ENCODE measurements around the gene TMEM63C. TPM values are rescaled to one million over a fixed set of nuclear protein-coding genes. Genes with fewer than 3 reads are reported as not detected.

TMEM63C gene
- total RNA-seq, 1 donor from 2014 or later, result 0.63 TPM

DNA sequence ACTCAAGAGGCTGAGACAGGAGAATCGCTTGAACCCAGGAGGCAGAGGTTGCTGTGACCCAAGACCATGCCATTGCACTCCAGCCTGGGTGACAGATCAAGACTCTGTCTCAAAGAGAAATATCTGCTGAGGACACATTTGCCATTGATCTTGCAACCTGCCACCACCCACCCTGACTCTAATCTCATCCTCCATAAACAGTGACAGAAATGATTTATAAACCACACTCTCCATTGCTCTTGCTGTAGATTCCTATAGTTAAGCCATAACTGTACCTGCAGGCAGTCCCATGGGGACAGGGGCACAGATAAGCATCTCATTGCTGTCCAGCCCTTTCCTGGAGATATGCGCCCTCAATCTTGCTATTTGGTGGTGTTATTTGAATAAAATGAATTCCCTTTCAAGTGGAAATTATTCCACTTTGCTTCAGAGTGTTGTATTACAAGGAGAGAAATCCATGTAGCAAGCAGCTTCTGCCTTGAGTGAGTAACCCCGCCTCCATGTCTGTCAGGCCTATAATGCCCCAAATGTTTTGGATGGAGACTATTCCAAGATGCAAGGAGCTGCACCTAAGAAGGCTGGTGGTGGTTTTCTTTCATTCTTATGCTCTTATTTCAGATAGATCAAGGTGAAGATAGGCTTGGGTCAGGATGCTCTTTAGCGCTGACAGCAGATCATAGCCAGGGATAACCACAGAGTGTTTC is 37.0 kb upstream of the TMEM63C start:
- intact Hi-C loops (cut with micrococcal nuclease), result no loop called here
- Histone ChIP-seq H3K36me3 (no peaks in the 10 kb centered on the region), H3K27me3 (ENCODE audit: low read depth) (peaks cover 82% of the 10 kb centered on the region), H3K9me3 (replicated peaks) (no peaks in the 10 kb centered on the region), H3K4me1 (peaks cover 25% of the 10 kb centered on the region), H3K4me3 (no peak overlapping the region), H3K27ac (replicated peaks) (no peak overlapping the region)
- TF ChIP-seq, protein P1, sequence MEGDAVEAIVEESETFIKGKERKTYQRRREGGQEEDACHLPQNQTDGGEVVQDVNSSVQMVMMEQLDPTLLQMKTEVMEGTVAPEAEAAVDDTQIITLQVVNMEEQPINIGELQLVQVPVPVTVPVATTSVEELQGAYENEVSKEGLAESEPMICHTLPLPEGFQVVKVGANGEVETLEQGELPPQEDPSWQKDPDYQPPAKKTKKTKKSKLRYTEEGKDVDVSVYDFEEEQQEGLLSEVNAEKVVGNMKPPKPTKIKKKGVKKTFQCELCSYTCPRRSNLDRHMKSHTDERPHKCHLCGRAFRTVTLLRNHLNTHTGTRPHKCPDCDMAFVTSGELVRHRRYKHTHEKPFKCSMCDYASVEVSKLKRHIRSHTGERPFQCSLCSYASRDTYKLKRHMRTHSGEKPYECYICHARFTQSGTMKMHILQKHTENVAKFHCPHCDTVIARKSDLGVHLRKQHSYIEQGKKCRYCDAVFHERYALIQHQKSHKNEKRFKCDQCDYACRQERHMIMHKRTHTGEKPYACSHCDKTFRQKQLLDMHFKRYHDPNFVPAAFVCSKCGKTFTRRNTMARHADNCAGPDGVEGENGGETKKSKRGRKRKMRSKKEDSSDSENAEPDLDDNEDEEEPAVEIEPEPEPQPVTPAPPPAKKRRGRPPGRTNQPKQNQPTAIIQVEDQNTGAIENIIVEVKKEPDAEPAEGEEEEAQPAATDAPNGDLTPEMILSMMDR (IDR thresholded peaks at IDR 0.05; ENCODE audit: borderline replicate concordance), result no peak
- no peak for DNase-seq

DNA sequence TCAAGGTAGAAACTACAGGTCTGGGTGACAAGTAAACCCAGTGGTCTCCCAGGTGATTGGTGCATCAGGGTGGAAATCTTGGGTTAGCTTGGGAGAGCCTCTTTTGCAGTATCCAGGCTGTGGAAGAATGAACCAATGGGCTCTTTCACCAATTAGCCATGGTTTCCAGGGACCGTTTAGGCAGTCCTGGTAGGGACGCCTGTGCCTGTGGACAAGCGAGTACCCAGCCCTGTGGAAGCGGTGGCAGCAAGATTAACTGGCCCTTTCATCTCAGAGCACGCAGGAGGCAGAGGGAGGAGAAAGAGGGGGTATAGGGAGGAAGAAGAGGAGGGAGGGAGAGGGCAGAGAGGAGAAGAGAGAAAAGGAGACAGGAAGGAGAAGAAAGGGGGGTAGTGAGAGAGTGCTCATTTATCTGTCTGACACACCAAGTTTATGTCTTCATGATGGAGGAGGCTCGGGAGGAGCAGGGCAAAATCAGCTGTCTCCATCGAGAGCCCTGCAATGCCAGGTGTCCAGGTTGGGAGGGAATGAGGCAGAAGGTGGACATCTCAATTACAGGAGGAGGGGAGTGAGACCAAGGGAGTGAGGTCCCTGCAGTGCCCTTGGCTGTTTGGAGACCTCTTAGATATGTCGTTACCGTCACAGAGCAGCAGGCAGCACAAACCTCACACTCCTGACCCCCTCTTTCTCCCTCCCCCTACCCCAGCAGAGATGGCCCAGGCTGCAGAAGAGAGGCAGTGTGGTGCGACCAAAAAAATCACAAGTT is 35.4 kb upstream of the TMEM63C start:
- no peaks in the 10 kb centered on the region for H3K36me3 ChIP-seq
- no peak for DNase-seq
- no peak overlapping the region for H3K4me3 ChIP-seq
- no peak overlapping the region for H3K27ac ChIP-seq (replicated peaks)
- TF ChIP-seq, protein P1 (IDR thresholded peaks at IDR 0.05; ENCODE audit: borderline replicate concordance), result no peak
- no peaks in the 10 kb centered on the region for H3K9me3 ChIP-seq (replicated peaks)
- H3K4me1 ChIP-seq, result peaks cover 9% of the 10 kb centered on the region
- intact Hi-C loops (cut with micrococcal nuclease), result no loop called here
- H3K27me3 ChIP-seq (ENCODE audit: low read depth), result peaks cover 69% of the 10 kb centered on the region

GRCh38 chr14:77148510-77149231 is 32.9 kb upstream of the TMEM63C start:
- TF ChIP-seq, protein P1 (IDR thresholded peaks at IDR 0.05; ENCODE audit: borderline replicate concordance), result no peak
- intact Hi-C loops (cut with micrococcal nuclease), result no loop called here
- Histone ChIP-seq H3K36me3 (no peaks in the 10 kb centered on the region), H3K4me3 (no peak overlapping the region), H3K27ac (replicated peaks) (no peak overlapping the region), H3K9me3 (replicated peaks) (no peaks in the 10 kb centered on the region), H3K4me1 (no peaks in the 10 kb centered on the region), H3K27me3 (ENCODE audit: low read depth) (peaks cover 58% of the 10 kb centered on the region)
- no peak for DNase-seq

DNA sequence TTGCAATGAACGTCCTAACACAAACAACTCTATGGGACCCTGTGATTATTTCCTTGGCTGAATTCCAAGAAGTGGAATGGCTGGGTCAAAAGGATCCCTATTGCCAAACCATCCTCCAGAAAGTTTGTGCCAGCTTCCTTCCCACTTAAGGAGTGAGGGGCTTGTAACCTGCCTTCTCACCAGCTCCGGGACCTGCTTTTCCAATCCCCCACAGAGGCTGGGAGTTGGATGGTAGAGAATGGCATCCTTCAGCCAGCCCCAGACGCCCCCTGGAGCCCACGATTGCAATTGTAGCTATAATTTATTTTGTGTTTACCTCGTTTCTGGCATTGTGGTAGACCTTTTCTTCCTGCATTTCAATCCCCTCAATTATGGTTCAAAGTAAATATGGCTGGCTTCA is 30.4 kb upstream of the TMEM63C start:
- peaks cover 57% of the 10 kb centered on the region for H3K27me3 ChIP-seq (ENCODE audit: low read depth)
- no peak overlapping the region for H3K27ac ChIP-seq (replicated peaks)
- DNase-seq, result no peak
- H3K36me3 ChIP-seq, result no peaks in the 10 kb centered on the region
- intact Hi-C loops (cut with micrococcal nuclease), result no loop called here
- no peaks in the 10 kb centered on the region for H3K9me3 ChIP-seq (replicated peaks)
- TF ChIP-seq, protein P1 (IDR thresholded peaks at IDR 0.05; ENCODE audit: borderline replicate concordance), result peak; percentile 42
- peaks cover 9% of the 10 kb centered on the region for H3K4me1 ChIP-seq
- no peak overlapping the region for H3K4me3 ChIP-seq

GRCh38 chr14:77151918-77152588 is 29.5 kb upstream of the TMEM63C start:
- Histone ChIP-seq H3K36me3 (no peaks in the 10 kb centered on the region), H3K4me3 (no peak overlapping the region), H3K27ac (replicated peaks) (no peak overlapping the region), H3K27me3 (ENCODE audit: low read depth) (peaks cover 57% of the 10 kb centered on the region), H3K4me1 (peaks cover 9% of the 10 kb centered on the region), H3K9me3 (replicated peaks) (no peaks in the 10 kb centered on the region)
- intact Hi-C loops (cut with micrococcal nuclease), result no loop called here
- DNase-seq, result no peak
- TF ChIP-seq, protein P1 (IDR thresholded peaks at IDR 0.05; ENCODE audit: borderline replicate concordance), result peak; percentile 30
